A673 (cell line): ENCODE results near the gene ANKRD29. TPM values are rescaled to one million over a fixed set of nuclear protein-coding genes. Genes with fewer than 3 reads are reported as not detected.

ENCODE experiments used
- BruUV-seq: library from RNA; stranded (reverse); fragments of 400-500 nt; replicated peaks from 2 replicates; lab custom pipeline; 2021; lab: Mats Ljungman, UMichigan
- CTCF ChIA-PET: fragments of 300-600 bp; sonication (Branson Sonifier 250); formaldehyde crosslinking; loops from one replicate; lab custom pipeline; 2022; ENCODE audit warnings: antibody characterized with exemption; lab: Charles Lee
- POLR2A ChIA-PET: fragments of 300-600 bp; sonication (Branson Sonifier 250); formaldehyde crosslinking; loops from one replicate; lab custom pipeline; 2022; ENCODE audit warnings: antibody characterized with exemption; ENCODE audit not compliant: low non-redundant PET; lab: Charles Lee
- DNase-seq: peaks from one replicate; pipeline ENCODE4 v3.0.0-alpha.2; 2015; ENCODE audit warnings: low spot score
- H3K27ac ChIP-seq: fragments of 200-600 bp; sonication (generic); 2 replicates; pipeline ENCODE4 v1.5.1; 2016; ENCODE audit warnings: mixed run types, low read depth, mild to moderate bottlenecking, mixed read lengths, antibody characterized with exemption, low read length; ENCODE audit not compliant: poor library complexity, severe bottlenecking
- H3K27me3 ChIP-seq: fragments of 200-600 bp; sonication (generic); replicated peaks from 2 replicates; pipeline ENCODE4 v1.6.1; 2017; ENCODE audit warnings: mixed run types, low read depth, mild to moderate bottlenecking, mixed read lengths, antibody characterized with exemption, low read length; ENCODE audit not compliant: insufficient read depth, poor library complexity
- H3K36me3 ChIP-seq: fragments of 200-600 bp; sonication (generic); 2 replicates; pipeline ENCODE4 v1.6.1; 2016; ENCODE audit warnings: mixed run types, mild to moderate bottlenecking, mixed read lengths, antibody characterized with exemption, low read length; ENCODE audit not compliant: insufficient read depth, poor library complexity, severe bottlenecking
- H3K4me1 ChIP-seq: fragments of 200-600 bp; sonication (generic); 2 replicates; pipeline ENCODE4 v1.6.1; 2017; ENCODE audit warnings: mixed run types, mild to moderate bottlenecking, mixed read lengths, antibody characterized with exemption, low read length; ENCODE audit not compliant: insufficient read depth, poor library complexity, severe bottlenecking
- H3K4me3 ChIP-seq: fragments of 200-600 bp; sonication (generic); 2 replicates; pipeline ENCODE4 v1.5.1; 2016; ENCODE audit warnings: low read depth, mixed run types, mild to moderate bottlenecking, mixed read lengths, low read length; ENCODE audit not compliant: poor library complexity, severe bottlenecking
- H3K9me3 ChIP-seq: fragments of 200-600 bp; sonication (generic); 2 replicates; pipeline ENCODE4 v1.6.1; 2016; ENCODE audit warnings: mixed run types, low read depth, mild to moderate bottlenecking, mixed read lengths, antibody characterized with exemption, low read length; ENCODE audit not compliant: poor library complexity, severe bottlenecking
- EZH2 ChIP-seq: fragments of 200-600 bp; sonication (generic); IDR thresholded peaks from 2 replicates; pipeline ENCODE4 v1.6.1; 2017; ENCODE audit warnings: borderline replicate concordance, low read depth, mild to moderate bottlenecking, mixed read lengths, antibody characterized with exemption, low read length; ENCODE audit not compliant: poor library complexity, severe bottlenecking
- intact Hi-C: fragments of 100-400 bp; cut with micrococcal nuclease; formaldehyde crosslinking; loops from one replicate; pipeline ENCODE4 v1.10.0; 2022; ENCODE audit not compliant: unreplicated experiment
- total RNA-seq: library from RNA; stranded (reverse); gene quantifications from 2 replicates; pipeline ENCODE4 v1.2.3, GENCODE V29; 2021
- TF ChIP-seq, protein P1 (sequence below): fragments of 300-800, 200-600 bp; sonication (generic); conservative IDR thresholded peaks from 2 replicates; pipeline ENCODE4 v1.5.1; 2017; ENCODE audit warnings: low read depth, mild to moderate bottlenecking, antibody characterized with exemption, low read length, moderate library complexity, mixed read lengths

Gene ANKRD29
- total RNA-seq, 1 experiment from 2014 or later = 2.6 TPM

DNA sequence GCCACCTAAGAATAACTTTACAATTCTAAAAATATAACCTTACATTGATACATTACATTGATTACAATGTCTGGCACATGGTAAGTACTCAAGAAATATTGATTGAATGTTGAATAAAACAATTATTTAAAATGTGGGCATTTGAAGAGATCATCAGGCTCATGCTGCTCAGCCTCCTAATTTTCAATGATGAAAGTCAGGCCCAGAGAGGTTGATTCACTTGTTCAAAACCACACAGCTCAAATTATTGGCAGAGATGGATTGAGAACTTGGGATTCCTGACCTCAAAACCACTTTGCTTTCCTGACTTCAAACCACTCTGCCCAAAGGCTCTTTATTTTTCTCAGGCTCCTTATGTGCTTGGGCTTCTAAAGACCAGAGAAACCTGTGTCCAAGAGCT, 34.7 kb downstream of the ANKRD29 start:
- no TSS peak for BruUV-seq
- intact Hi-C loops = loop anchor here (10.0 kb wide), 1 partner anchor 287 kb away; no protein-coding TSS in a partner anchor
- DNase-seq = no peak
- H3K27me3 ChIP-seq = no peaks in the 10 kb centered on the region
- no peak overlapping the region for H3K4me3 ChIP-seq
- ChIA-PET CTCF (interaction anchor here (0.9 to 1.7 kb wide), 2 partner anchors 12 to 75 kb away, joined by 6 to 11 read pairs; no protein-coding TSS in a partner anchor), POLR2A (no interaction called here)
- H3K27ac ChIP-seq = no peak overlapping the region
- no peaks in the 10 kb centered on the region for H3K4me1 ChIP-seq
- no peaks in the 10 kb centered on the region for H3K9me3 ChIP-seq
- no peaks in the 10 kb centered on the region for H3K36me3 ChIP-seq
- TF ChIP-seq, protein P1, sequence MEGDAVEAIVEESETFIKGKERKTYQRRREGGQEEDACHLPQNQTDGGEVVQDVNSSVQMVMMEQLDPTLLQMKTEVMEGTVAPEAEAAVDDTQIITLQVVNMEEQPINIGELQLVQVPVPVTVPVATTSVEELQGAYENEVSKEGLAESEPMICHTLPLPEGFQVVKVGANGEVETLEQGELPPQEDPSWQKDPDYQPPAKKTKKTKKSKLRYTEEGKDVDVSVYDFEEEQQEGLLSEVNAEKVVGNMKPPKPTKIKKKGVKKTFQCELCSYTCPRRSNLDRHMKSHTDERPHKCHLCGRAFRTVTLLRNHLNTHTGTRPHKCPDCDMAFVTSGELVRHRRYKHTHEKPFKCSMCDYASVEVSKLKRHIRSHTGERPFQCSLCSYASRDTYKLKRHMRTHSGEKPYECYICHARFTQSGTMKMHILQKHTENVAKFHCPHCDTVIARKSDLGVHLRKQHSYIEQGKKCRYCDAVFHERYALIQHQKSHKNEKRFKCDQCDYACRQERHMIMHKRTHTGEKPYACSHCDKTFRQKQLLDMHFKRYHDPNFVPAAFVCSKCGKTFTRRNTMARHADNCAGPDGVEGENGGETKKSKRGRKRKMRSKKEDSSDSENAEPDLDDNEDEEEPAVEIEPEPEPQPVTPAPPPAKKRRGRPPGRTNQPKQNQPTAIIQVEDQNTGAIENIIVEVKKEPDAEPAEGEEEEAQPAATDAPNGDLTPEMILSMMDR = no peak
- no peak for TF ChIP-seq EZH2

DNA sequence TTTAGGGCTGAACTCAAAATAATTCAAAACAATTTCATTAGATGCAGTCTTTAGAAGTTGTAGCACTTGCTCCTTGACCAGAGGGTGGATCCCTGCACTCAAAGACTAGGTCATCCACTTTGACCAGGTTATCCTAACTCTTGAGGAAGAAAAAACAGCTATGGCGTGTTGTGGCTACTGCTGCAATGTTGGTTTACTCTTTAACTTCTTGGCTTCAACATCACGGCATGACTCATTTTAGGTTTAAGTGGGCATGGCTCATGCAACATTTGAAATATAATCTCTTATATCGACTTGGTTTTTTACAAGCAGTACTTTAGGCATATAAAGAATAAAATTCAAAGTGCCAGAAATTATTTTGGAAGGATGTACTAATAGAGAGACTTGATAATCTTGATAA, 35.4 kb downstream of the ANKRD29 start:
- ChIA-PET CTCF (interaction anchor here (0.9 kb wide), 1 partner anchor 12 kb away, joined by 11 read pairs; no protein-coding TSS in a partner anchor), POLR2A (no interaction called here)
- H3K27ac ChIP-seq = no peak overlapping the region
- BruUV-seq = no TSS peak
- TF ChIP-seq, protein P1 = no peak
- TF ChIP-seq EZH2 = no peak
- H3K27me3 ChIP-seq = no peaks in the 10 kb centered on the region
- no peaks in the 10 kb centered on the region for H3K36me3 ChIP-seq
- H3K4me3 ChIP-seq = no peak overlapping the region
- peak; percentile 23 for DNase-seq
- intact Hi-C loops = loop anchor here (10.0 kb wide), 1 partner anchor 287 kb away; no protein-coding TSS in a partner anchor
- H3K9me3 ChIP-seq = no peaks in the 10 kb centered on the region
- no peaks in the 10 kb centered on the region for H3K4me1 ChIP-seq

DNA sequence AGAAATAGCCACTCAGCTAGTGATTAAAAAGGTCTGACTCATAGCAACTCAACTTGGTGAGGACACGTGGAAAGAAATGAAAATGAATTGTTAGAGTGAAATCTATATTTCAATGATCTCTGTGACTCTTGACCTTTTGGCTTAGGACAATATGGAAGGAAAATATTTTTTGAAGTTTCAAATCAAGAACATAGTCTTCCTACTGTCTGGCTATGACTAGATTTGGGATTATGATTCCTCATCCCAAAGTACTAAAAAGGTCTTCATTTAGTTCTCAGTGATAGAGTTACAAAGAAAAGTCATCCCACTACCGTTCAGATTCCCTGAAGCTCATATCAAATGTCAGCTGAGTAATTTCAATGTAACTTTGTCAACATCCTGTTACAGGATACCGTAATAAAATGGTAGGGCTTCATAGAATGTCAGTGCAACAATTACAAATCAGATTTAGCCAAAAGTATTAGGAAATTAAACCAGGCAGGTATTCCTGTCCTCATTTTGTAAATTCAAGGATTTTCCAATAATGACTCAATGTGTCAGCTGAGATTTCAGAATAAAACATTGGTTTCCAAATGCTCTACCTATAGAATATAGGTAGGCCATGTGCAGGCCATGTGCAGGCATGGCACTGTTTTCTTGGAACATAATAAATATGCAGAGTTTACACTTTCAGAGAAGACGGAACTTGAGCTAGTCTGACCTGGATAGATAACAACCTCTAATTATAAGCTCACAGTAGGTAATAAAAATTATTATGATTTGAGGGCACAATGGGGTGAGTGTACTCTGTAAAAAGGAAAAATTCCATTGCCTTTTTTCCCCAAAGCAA, 36.0 kb downstream of the ANKRD29 start:
- no peak overlapping the region for H3K4me3 ChIP-seq
- intact Hi-C loops = loop anchor here (10.0 kb wide), 1 partner anchor 288 kb away; no protein-coding TSS in a partner anchor
- BruUV-seq = no TSS peak
- H3K9me3 ChIP-seq = no peaks in the 10 kb centered on the region
- POLR2A ChIA-PET = no interaction called here
- H3K27ac ChIP-seq = no peak overlapping the region
- no peaks in the 10 kb centered on the region for H3K4me1 ChIP-seq
- peak; percentile 18 for DNase-seq
- H3K27me3 ChIP-seq = no peaks in the 10 kb centered on the region
- TF ChIP-seq, protein P1 = no peak
- no peak for TF ChIP-seq EZH2
- CTCF ChIA-PET = interaction anchor here (0.9 to 1.1 kb wide), 2 partner anchors 13 to 76 kb away, joined by 3 to 11 read pairs; no protein-coding TSS in a partner anchor
- no peaks in the 10 kb centered on the region for H3K36me3 ChIP-seq
